ENCODE results near the gene SNAP47.

GRCh38 chr1:227768125-227768439, 32.8 kb downstream of the SNAP47 start:
- no peak for TF ChIP-seq ZNF407 (IDR thresholded peaks at IDR 0.05; ENCODE audit: low read depth)
- no peak for TF ChIP-seq EP300 (IDR thresholded peaks at IDR 0.05; ENCODE audit: low read length)
- no peak for TF ChIP-seq CEBPB (tag; IDR thresholded peaks at IDR 0.05)
- no peak for TF ChIP-seq POU5F1 (IDR thresholded peaks at IDR 0.05; ENCODE audit: borderline replicate concordance, low read depth, low read length, partially characterized antibody)
- no peak for TF ChIP-seq RBBP5 (IDR thresholded peaks at IDR 0.05; ENCODE audit: borderline replicate concordance, insufficient read depth, low read length, poor library complexity, severe bottlenecking)
- no peak for TF ChIP-seq EZH2 (IDR thresholded peaks at IDR 0.05; ENCODE audit: borderline replicate concordance, low read depth, low read length)
- TF ChIP-seq KDM5B (IDR thresholded peaks at IDR 0.05; ENCODE audit: insufficient replicate concordance, low read depth, low read length): no peak
- TF ChIP-seq BRD4 (IDR thresholded peaks at IDR 0.05): no peak
- no peak for TF ChIP-seq RNF219 (CRISPR knock-in tag; IDR thresholded peaks at IDR 0.05)
- no peak for TF ChIP-seq ATF3 (IDR thresholded peaks at IDR 0.05)
- no peak for TF ChIP-seq ATF3 (CRISPR knock-in tag; conservative IDR thresholded peaks at IDR 0.05)
- TF ChIP-seq ZNF12 (CRISPR knock-in tag; IDR thresholded peaks at IDR 0.05): no peak
